Endometrial microvascular endothelial cells (primary cell): ENCODE results near the gene CYYR1. TPM values are rescaled to one million over a fixed set of nuclear protein-coding genes. Genes with fewer than 3 reads are reported as not detected.

Experiments
- in situ Hi-C: cut with HindIII; loops from 2 replicates; pipeline ENCODE4 v1.10.0; 2017; ENCODE audit warnings: low sequenced_read_pairs, low pct_unique_long_range_greater_than_20kb; ENCODE audit errors: inconsistent ontology term
- total RNA-seq: library from RNA; depleted of rRNA; stranded (reverse); fragments of >200 nt; gene quantifications from one replicate; pipeline ENCODE4 v1.2.3, GENCODE V29; 2015; ENCODE audit errors: inconsistent ontology term

The CYYR1 gene
- total RNA-seq: 47.0 TPM

DNA sequence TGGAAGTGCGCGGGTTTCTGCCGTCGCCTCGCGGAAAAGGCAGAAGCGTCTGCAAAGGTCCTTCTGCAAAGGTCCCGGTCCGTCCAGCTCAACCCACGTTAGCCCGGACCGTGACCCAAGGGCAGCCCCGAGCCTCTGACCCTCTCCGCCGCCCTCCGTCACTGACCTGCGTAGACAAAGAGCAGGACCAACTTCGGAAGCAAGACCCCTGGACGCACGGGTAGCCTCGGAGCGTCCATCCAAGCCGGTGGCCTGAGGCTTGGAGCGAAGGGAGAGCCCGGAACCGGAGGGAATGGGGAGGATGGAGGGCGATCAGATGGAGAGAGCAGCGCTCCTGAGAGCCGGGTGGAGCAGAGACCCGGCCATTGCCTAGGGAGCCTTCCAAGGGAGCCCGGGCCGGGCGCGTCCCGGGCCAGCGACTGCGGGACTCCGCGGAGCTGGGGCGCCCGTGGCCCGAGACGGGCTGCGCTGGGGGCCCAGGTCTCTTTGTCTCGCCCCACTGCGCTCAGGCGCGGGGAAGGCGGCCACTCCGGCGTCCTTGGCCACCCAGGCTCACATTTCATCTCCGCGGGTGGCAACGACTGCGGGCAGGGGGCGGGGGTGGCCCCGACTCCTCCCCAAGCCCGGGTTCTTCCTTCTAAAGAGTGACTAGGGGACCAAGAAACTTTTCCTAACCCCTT is at the start of gene CYYR1:
Gene CYYR1, minus strand, starts transcription at position 585 of the 680 bp plus-strand sequence. Its CDS starts 346 bp downstream, at position 239.
- in situ Hi-C loops: no loop called here

DNA sequence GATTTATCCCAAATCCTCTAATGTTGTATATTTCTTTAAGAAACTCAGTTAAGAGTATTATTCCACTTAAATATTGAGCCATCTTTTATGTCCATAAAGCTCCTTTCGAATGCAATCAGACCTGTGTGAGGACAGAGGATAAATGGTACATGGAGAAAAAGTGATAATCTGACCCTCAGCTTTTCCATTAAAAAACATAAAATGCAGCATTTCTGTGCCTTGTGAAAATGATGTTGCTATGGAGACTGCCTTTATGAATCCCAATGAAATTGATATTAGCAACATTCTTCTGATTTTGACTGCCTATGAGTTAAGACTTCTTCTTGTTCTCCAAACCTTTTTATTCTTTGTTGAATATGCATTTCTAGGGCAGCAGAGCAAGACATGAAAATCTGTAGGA is 44.1 kb upstream of the CYYR1 start:
- in situ Hi-C loops: no loop called here

DNA sequence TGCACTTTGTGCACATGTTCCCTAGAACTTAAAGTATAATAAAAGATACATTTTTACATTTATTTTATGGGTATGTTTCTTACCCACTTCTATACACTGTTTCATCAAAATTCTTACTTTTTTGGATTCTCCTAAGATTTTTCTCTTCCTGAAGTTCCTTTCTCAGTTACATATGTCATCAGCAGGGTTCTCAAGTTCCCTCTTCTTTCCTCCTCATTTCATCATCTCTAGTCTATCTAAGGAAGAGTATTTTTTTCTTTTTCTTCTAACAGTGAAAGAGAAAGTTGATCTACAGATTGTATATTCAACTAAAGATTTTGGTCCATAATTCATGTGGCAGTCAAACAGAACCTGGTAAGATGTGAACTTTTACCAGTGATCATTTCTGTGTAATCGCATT is 41.2 kb upstream of the CYYR1 start:
- in situ Hi-C loops: no loop called here

DNA sequence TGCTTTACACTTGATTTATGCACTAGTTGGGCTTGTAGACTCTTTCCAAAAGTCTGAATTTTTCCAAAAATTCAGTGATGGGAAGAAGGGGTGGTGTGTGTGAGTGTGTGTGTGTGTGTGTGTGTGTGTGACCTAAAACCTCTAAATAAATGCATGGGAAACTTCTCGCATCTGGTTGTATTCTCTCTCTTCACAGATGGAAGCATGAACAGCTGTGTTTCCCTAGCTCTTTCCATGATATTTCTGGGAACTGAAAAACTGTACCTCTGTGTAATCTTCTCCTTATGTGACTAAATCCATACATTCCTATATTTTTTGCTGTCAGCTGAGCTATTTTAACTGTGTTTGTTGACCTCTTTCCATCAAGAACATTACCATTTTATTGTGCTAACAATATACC is 26.2 kb upstream of the CYYR1 start:
- in situ Hi-C loops: no loop called here

DNA sequence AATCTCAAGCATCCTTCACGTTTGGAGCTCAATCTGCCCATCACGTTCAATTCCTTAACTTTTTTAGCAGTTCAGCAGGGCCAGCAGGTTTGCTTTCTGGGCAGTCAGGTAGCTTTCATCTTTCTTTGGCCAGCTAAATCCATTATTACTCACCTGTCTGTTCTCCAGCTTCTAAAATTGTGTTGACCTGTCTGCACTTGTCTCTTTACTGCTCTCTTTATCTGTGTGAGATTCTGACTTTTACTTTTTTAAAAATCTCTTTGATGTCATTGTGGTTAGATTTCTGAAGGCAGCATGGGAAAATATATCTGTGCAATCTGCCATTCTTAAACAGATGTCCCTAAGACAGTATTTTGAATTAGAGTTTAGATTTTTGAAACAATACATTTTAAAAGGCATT is 24.9 kb upstream of the CYYR1 start:
- in situ Hi-C loops: no loop called here

DNA sequence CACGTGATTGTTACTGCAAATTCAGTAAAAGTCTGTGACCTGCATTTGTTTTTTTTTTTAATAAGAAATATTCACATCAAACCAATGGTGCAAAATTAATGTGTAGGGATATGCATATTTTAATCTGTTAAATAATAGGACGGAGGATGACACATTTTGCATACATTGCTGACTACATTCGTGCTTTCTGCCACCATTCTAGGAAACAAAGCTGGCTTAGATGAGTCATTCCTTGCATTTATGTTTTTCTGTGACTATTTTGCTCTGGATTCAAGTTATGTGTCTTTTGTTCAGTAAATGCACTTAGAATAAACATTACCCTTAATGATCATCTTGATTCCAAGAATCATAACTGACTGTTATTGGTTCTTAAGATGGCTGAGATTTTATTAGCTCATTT is 23.9 kb upstream of the CYYR1 start:
- in situ Hi-C loops: no loop called here

DNA sequence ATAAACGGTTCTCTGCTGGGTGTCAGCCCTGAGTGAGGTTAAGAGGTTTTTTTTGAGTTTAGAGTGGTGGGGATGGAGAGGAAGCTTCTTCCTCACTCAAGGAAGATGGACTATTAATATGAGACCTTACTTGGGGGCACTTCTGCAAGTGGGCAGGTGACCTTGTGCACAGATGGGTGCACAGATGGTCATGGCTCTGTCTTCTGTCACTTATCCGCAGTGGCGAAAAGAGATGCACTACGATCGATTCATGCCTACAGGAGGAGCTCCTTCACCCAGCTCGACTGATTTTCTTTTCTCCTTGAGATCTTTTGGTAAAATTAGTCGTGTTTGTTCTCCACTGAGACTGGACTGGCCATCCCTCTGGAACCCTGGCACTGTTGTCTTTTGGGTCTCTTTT is 22.9 kb upstream of the CYYR1 start:
- in situ Hi-C loops: no loop called here

DNA sequence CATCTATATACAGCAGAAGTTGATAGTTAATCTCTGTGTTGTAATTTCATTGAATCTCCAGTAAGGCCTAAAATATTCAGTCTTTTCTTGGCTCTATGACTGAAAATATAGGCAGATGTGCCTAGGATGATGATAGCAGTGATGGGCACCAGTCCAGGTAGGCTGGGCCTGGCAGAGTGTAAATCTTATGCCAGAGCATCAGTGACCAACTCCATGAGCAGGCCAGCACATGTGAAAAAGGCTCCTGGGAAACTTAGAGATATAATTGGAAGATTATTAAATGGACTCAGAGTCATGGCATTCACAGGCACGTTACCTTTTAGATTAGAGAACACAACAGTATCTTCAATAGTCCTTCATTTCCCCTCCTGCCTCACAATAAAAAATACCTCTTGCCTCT is 20.7 kb upstream of the CYYR1 start:
- in situ Hi-C loops: no loop called here

DNA sequence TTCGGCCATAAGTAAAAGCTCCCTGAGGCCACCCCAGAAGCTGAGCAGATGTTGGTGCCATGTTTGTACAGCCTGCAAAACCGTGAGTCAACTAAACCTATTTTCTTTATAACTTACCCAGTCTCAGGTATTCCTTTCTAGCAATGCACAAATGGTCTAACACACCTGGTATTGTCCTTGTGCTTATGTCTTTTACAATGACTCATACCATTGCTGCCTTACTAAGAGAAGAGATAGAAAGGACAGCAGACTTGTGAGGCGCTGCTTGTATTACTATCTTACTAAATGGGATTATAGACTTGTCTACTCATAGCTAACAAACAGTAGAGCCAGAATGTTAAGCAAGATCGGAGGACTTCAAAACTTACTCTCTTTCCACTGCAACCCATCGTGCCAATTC is 18.5 kb upstream of the CYYR1 start:
- in situ Hi-C loops: no loop called here

DNA sequence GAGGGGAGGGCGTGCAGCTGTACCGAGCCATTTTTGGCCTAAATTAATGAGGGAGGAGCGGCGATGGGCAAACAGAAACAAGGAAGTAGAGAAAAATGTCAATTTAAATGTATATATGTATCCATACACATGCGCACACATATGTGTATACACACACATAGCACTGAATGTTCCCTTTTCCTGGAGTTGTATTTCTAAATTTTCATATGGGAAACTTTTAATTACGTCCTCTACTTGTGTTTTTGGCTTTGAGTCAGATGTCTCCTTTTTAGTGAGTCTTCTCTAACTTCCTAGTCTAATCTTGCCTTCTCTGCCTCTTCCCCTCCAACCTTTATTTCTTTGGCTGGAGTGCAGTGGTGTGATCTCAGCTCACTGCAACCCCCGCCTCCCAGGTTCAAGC is 15.4 kb upstream of the CYYR1 start:
- in situ Hi-C loops: no loop called here

DNA sequence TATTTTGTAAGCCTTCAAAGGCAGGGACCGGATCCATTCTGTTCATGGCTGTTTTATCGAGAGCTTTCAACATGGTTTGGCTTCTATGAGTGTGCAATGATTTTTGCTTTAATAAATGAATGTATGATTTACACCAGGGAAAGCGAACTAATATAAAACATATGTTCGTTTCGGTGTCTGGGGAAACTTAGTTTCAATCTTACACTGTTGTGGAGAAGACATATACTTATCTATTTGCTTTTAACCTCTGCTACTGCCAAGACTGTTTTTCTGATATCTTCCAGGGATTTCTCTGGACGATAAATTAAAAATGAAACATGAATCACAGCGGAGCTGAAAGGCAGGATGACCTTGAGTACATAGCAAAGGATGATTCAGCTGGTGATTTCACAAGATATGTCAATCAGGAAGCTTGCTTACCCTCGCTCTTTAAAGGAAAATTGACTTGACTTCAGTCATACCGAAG is 14.7 kb upstream of the CYYR1 start:
- in situ Hi-C loops: no loop called here

DNA sequence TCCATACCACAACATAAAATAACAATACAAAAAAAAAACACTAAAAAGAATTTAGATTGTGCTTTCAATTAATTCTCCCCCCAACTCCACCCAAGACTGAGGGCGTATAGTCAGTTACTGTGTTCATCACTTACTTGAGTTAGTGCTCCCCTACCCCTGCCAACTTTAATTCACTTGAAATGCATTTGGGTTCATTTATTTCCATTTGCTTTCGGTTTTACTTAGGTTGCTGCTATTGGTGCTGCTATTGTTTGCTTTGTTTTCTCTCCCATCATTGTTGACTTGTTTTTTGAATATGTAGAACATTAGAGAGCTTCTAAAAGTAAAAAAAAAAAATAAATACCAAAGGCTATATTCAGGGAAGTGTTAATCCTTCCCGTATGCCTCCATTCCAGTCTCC is 10.7 kb upstream of the CYYR1 start:
- in situ Hi-C loops: no loop called here

DNA sequence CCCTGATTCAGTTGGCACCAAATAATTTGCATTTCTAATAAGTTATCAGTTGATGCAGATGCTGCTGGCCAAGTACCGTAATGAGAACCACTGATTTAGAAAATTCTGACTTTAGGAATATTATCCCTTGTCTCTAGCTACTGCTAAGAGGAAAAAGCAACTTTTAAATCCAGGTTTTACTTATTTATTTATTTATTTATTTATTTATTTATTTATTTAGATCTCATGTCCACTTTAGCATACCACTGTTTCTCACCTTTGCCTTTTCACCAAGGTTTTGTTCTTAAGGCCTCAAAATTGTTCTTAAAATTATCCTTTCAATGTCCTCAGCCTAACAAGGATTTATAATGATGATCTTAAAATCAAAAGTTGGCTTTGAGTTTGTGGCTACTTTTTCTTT is 8.7 kb upstream of the CYYR1 start:
- in situ Hi-C loops: no loop called here

DNA sequence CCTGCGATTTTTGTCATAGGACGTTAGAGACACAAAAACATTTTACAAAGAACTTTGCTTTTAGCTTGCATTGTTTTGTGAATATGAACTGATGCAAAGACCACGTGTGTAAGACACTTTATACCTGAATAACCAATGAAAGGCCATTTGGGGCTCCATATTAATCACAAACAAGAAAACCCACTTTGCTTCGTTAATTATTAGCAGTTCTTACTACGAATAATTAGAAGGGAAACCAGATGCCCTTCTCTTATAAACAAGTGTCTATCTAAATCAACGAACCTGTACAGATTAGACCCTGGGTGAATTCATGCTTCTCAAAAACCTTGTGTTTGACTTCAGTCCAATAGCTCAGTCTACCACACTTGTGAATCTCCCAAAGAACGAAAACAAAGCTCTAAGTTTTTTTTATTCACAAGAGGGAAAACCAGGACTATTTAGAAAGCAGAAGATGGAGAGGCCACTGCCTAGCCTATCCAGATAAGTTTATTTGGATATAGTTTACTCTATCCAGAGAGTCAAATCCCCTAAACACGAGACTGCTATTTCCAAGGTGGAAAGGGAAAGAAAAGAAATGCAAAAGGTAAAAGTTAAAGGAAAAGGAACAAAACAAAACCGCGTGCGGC is 897 bp downstream of the CYYR1 start:
- in situ Hi-C loops: no loop called here

DNA sequence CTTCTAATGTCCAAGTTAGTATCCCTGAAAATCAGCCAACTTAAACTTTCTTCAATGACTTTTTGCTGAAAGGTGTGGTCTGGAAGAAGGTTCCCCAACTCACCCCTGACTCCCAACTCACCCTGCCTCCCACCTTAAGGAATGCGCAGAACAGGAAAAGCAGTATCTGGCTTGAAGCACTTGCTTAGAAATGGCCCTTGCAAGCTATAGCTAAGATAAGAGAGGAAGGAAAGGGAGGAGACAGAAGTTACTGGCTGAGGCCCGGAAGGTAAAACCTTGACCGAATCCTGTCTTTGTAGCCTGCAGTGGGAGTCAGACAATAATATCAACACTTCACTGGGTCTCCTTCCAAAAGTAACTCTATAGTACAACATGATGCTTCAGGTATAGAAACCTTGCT is 2.9 kb downstream of the CYYR1 start:
- in situ Hi-C loops: no loop called here

DNA sequence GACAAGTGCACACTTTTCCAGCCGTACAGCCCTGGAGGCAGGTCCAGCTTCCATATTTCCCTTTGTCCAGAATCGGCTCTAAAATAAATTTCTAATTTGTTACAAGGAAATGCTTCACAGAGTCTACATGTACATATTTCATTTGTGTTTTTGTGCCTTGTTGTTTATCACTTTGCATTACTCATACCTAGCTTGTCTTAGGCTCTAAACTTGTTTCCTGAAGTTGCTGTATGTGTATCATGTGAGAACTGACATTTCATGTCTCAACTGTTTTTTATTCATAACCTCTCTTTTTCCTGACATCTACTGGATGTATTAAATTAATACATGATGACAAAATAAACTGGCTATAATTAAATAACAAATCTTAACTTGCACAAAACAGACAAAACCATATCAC is 7.5 kb downstream of the CYYR1 start:
- in situ Hi-C loops: no loop called here

DNA sequence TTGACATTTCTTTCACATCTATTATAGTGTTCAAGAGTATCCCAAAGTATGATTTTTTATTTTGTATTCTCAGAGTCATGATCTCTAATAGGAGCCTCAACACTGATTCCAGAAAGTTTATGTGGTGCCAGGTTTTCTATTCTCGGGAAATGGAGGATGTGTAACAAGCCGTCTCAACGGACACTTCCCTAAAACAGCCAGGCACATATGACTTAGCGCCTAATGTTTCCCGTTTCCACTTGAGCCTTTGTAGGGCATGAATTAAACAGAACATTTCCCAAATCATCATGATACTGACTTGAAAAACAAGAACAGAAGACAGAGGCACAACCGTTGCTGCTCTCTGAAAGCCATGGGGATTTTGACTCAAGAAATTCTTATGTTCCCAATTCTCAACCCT is 8.0 kb downstream of the CYYR1 start:
- in situ Hi-C loops: no loop called here

DNA sequence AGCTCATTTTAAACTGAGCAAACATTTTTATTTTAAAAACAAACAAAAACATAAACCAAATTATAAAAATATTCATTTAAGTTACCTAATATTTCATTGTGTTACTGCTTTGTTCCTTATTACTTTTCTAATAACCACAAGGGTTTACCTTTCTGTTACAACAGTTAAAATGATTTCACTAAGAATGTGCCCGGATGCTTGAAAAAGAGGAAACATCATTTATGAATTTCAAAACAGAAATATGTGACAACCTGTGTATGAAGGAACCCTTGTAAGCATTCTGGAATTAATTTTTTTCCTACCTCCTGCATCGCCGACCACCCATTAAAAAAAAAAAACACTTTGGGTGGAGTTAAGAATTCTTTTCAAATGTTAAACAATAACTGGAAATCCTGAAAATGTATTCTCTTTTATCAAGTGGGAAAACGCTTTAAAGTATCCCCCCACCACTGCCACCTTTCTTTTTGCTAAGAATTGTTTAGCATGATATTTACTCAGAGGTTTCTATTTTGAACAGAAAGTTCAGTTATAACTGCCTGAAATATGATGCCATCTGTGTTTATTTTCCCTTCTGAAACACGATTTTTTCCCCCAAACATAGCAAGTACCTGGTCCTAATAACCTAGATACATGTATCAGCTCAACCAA is 9.1 kb downstream of the CYYR1 start:
- in situ Hi-C loops: no loop called here

DNA sequence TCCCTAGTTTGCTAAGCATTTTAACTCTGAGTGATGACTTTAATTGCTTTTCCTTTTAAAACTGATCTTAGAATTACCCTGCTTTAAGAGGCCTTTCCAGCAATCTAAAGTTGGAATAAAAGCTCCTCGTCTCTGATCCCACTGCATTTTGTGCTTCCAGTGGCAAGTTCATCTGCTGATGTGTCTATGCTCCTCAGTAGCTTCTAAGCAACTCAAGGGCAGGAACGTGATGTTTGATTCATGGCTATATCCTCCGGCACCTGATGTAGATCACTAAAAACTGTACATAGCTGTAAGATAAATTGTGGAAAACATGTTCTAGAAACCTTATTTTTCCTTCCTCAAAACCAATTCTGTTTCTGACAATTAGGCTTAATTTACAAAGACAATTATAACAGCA is 12.5 kb downstream of the CYYR1 start:
- in situ Hi-C loops: no loop called here

DNA sequence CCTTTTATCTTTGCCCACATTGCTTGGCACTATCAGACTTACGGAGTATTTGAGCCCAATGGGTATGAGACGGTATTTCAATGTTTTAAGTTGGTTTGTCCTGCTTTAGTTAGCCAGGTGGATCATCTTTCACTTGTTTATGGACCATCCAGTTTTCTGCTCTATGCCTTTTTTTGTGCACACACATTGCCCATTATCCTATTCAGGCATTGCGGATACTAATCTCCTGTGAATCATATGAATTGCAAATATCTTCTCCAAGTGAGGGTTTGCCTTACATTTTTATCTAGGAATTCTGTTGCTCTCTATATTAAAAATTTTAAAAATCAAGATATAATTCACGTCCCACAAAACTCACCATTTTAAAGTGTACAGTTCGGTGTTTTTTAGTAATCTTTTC is 14.0 kb downstream of the CYYR1 start:
- in situ Hi-C loops: no loop called here
